HepG2 (cell line): Measurements from ENCODE around the gene ZNF618. TPM values are rescaled to one million over a fixed set of nuclear protein-coding genes. Genes with fewer than 3 reads are reported as not detected.

Experiments
- CBFB ChIP-seq: sonication (generic); formaldehyde crosslinking; IDR thresholded peaks from 2 replicates; pipeline ENCODE4 v1.4.0; 2020; ENCODE audit warnings: missing genetic modification reagents
- MEIS2 ChIP-seq: sonication (generic); formaldehyde crosslinking; IDR thresholded peaks from 2 replicates; pipeline ENCODE4 v1.9.0; 2021; ENCODE audit warnings: mild to moderate bottlenecking, missing genetic modification reagents
- MIXL1 ChIP-seq: IDR thresholded peaks from 2 replicates; pipeline ENCODE4 v1.6.1; 2016
- NFIB ChIP-seq: sonication (generic); formaldehyde crosslinking; IDR thresholded peaks from 2 replicates; pipeline ENCODE4 v1.9.0; 2021; ENCODE audit warnings: missing genetic modification reagents, mild to moderate bottlenecking, borderline replicate concordance
- NFRKB ChIP-seq: fragments of 450-650 bp; IDR thresholded peaks from 2 replicates; pipeline ENCODE4 v1.6.1; 2017
- PTBP1 ChIP-seq: fragments of 200-400 bp; formaldehyde crosslinking; IDR thresholded peaks from 2 replicates; pipeline ENCODE4 v1.6.1; 2018; ENCODE audit warnings: low read length, low read depth; ENCODE audit not compliant: poor library complexity, severe bottlenecking
- RBAK ChIP-seq: sonication (generic); formaldehyde crosslinking; IDR thresholded peaks from 2 replicates; pipeline ENCODE4 v1.5.1; 2020; ENCODE audit warnings: mild to moderate bottlenecking, missing genetic modification reagents
- RFXANK ChIP-seq: IDR thresholded peaks from 2 replicates; pipeline ENCODE4 v1.6.1; 2016
- SOX13 ChIP-seq, 3 experiments: fragments of 450-650 bp in 1 of 3; sonication (generic) in 1 of 3; formaldehyde crosslinking in 1 of 3; IDR thresholded peaks in 2 of 3; conservative IDR thresholded peaks in 1 of 3; 2 replicates each; pipeline versions ENCODE4 v1.5.0 to v1.6.1; 2016 to 2020; ENCODE audit warnings: antibody characterized with exemption in 1 of 3, mild to moderate bottlenecking in 1 of 3, missing compliant biosample characterization in 1 of 3, missing genetic modification reagents in 1 of 3, moderate library complexity in 1 of 3
- SP5 ChIP-seq: IDR thresholded peaks from 2 replicates; pipeline ENCODE4 v1.6.1; 2016; ENCODE audit warnings: low read depth, borderline replicate concordance
- ZFP36 ChIP-seq: fragments of 150-350 bp; IDR thresholded peaks from 2 replicates; pipeline ENCODE4 v1.6.1; 2018; ENCODE audit warnings: borderline replicate concordance, low read length, low read depth; ENCODE audit not compliant: partially characterized antibody
- ZKSCAN1 ChIP-seq: fragments of 150-350 bp; IDR thresholded peaks from 2 replicates; pipeline ENCODE4 v1.6.1; 2014; ENCODE audit warnings: low read length
- ZKSCAN8 ChIP-seq: IDR thresholded peaks from 2 replicates; pipeline ENCODE4 v1.6.1; 2016; ENCODE audit warnings: borderline replicate concordance, missing genetic modification reagents, missing compliant biosample characterization
- ZMYM2 ChIP-seq: sonication (generic); formaldehyde crosslinking; IDR thresholded peaks from 2 replicates; pipeline ENCODE4 v1.8.0; 2022; ENCODE audit warnings: mild to moderate bottlenecking, missing genetic modification reagents
- ZNF205 ChIP-seq: IDR thresholded peaks from 2 replicates; pipeline ENCODE4 v1.6.1; 2018; ENCODE audit warnings: missing biosample characterization, missing genetic modification reagents
- ZNF34 ChIP-seq: sonication (generic); formaldehyde crosslinking; IDR thresholded peaks from 2 replicates; pipeline ENCODE4 v1.4.0; 2020; ENCODE audit warnings: mild to moderate bottlenecking, missing genetic modification reagents, borderline replicate concordance
- ZNF572 ChIP-seq: sonication (generic); formaldehyde crosslinking; IDR thresholded peaks from 2 replicates; pipeline ENCODE4 v1.5.1; 2020; ENCODE audit warnings: mild to moderate bottlenecking, missing genetic modification reagents
- ZNF605 ChIP-seq: sonication (generic); formaldehyde crosslinking; IDR thresholded peaks from 2 replicates; pipeline ENCODE4 v1.8.0; 2022; ENCODE audit warnings: mild to moderate bottlenecking, missing genetic modification reagents
- ZNF7 ChIP-seq: IDR thresholded peaks from 2 replicates; pipeline ENCODE4 v1.6.1; 2016; ENCODE audit warnings: missing biosample characterization, missing genetic modification reagents
- ZNF790 ChIP-seq: sonication (generic); formaldehyde crosslinking; IDR thresholded peaks from 2 replicates; pipeline ENCODE4 v1.8.0; 2022; ENCODE audit warnings: missing genetic modification reagents, mild to moderate bottlenecking, borderline replicate concordance
- polyA plus RNA-seq, 8 experiments: library from polyadenylated mRNA; depleted of rRNA in 3 of 8; stranded (reverse) in 7 of 8; unstranded in 1 of 8; fragments of >200 nt; fragmentation: Illumina TruSeq in 4 of 8; extraction: Trizol in 4 of 8; gene quantifications; 2 replicates each; pipeline versions ENCODE4 v1.2.1 to v1.2.3, GENCODE V29; 2011 to 2016; ENCODE audit warnings: low read depth in 4 of 8, missing spikeins in 1 of 8, mixed read lengths in 1 of 8; ENCODE audit not compliant: insufficient read depth in 1 of 8
- total RNA-seq, 5 experiments: library from RNA; depleted of rRNA; stranded (reverse); fragments of >200 nt; fragmentation: Illumina TruSeq; extraction: Trizol; gene quantifications; 2 replicates each; pipeline ENCODE4 v1.2.3, GENCODE V29; 2016; ENCODE audit warnings: low read depth in 1 of 5
- TF ChIP-seq, protein P1 (sequence below): IDR thresholded peaks from 2 replicates; pipeline ENCODE4 v1.6.1; 2016; ENCODE audit warnings: low read depth
- TF ChIP-seq, protein P2 (sequence below): sonication (generic); formaldehyde crosslinking; IDR thresholded peaks from 2 replicates; pipeline ENCODE4 v1.5.0; 2020; ENCODE audit warnings: missing genetic modification reagents
- TF ChIP-seq, protein P3 (sequence below): sonication (generic); formaldehyde crosslinking; IDR thresholded peaks from 2 replicates; pipeline ENCODE4 v1.8.0; 2022; ENCODE audit warnings: missing genetic modification reagents, mild to moderate bottlenecking, moderate library complexity, borderline replicate concordance
- TF ChIP-seq, protein P4 (sequence below): sonication (generic); formaldehyde crosslinking; IDR thresholded peaks from 2 replicates; pipeline ENCODE4 v1.8.0; 2022; ENCODE audit warnings: missing genetic modification reagents, mild to moderate bottlenecking, inconsistent platforms, borderline replicate concordance
- TF ChIP-seq, protein P5 (sequence below), 2 experiments: sonication (generic) in 1 of 2; formaldehyde crosslinking in 1 of 2; IDR thresholded peaks; 2 replicates each; pipeline versions ENCODE4 v1.4.0 to v1.6.1; 2018 to 2020; ENCODE audit warnings: missing genetic modification reagents in 2 of 2, borderline replicate concordance in 1 of 2, low read depth in 1 of 2, mild to moderate bottlenecking in 1 of 2, missing biosample characterization in 1 of 2

ZNF618 gene
- total and polyA plus RNA-seq, 2 of the 13 experiments (the other 11 are each of a cell fraction or from before 2014, with no cell fraction given): 0.07 TPM

DNA sequence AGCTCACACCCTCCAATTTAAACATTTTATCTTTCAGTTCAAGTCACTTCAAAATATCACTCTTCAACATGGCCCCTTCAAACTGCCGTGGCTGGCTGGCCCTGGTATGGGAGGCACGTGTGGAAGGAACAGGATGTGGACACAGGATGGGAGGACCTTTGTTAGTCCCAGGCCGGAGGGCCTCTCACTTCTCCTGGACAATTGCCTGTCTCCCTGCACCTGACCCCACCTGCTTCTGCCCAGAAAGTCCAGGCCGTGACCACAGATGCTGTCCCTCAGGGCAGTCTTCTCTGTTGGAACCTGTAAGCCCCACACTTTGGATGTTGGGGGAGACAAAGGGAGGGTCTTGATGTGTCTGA is 182.6 kb downstream of the ZNF618 start (continued):
- TF ChIP-seq, protein P1, sequence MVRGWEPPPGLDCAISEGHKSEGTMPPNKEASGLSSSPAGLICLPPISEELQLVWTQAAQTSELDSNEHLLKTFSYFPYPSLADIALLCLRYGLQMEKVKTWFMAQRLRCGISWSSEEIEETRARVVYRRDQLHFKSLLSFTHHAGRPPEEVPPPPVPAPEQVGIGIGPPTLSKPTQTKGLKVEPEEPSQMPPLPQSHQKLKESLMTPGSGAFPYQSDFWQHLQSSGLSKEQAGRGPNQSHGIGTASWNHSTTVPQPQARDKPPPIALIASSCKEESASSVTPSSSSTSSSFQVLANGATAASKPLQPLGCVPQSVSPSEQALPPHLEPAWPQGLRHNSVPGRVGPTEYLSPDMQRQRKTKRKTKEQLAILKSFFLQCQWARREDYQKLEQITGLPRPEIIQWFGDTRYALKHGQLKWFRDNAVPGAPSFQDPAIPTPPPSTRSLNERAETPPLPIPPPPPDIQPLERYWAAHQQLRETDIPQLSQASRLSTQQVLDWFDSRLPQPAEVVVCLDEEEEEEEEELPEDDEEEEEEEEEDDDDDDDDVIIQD: no peak
- no peak for TF ChIP-seq ZKSCAN1
- TF ChIP-seq ZNF34 (CRISPR knock-in tag): 0 out of 2 replicates have a peak, but pooled peaks have one; percentile 31
- no peak for TF ChIP-seq NFRKB
- TF ChIP-seq ZNF790 (CRISPR knock-in tag): no peak
- 0 out of 2 replicates have a peak, but pooled peaks have one; percentile 56 for TF ChIP-seq ZNF572 (CRISPR knock-in tag)
- no peak for TF ChIP-seq ZNF205 (CRISPR knock-in tag)
- no peak for TF ChIP-seq SOX13 (IDR thresholded peaks at IDR 0.05)
- TF ChIP-seq SOX13 (CRISPR knock-in tag; conservative IDR thresholded peaks at IDR 0.05 in 1 of 2, IDR thresholded peaks at IDR 0.05 in 1 of 2): peak in 1 of 2 experiments; percentile 51; a peak in 2 of 4 replicates
- no peak for TF ChIP-seq RBAK (CRISPR knock-in tag)
- TF ChIP-seq ZKSCAN8 (CRISPR knock-in tag): no peak
- TF ChIP-seq PTBP1: no peak
- TF ChIP-seq, protein P2, sequence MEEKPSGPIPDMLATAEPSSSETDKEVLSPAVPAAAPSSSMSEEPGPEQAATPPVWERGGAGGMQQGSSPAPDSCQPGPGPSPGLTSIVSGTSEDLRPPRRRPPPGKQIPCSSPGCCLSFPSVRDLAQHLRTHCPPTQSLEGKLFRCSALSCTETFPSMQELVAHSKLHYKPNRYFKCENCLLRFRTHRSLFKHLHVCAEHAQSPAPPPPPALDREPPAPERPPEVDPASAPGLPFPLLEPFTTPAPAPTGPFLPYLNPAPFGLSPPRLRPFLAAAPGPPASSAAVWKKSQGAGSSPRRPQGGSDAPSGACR (CRISPR knock-in tag): no peak
- TF ChIP-seq MEIS2 (CRISPR knock-in tag): no peak
- TF ChIP-seq SP5 (CRISPR knock-in tag): no peak
- no peak for TF ChIP-seq ZFP36
- TF ChIP-seq CBFB (CRISPR knock-in tag): no peak
- TF ChIP-seq, protein P3, sequence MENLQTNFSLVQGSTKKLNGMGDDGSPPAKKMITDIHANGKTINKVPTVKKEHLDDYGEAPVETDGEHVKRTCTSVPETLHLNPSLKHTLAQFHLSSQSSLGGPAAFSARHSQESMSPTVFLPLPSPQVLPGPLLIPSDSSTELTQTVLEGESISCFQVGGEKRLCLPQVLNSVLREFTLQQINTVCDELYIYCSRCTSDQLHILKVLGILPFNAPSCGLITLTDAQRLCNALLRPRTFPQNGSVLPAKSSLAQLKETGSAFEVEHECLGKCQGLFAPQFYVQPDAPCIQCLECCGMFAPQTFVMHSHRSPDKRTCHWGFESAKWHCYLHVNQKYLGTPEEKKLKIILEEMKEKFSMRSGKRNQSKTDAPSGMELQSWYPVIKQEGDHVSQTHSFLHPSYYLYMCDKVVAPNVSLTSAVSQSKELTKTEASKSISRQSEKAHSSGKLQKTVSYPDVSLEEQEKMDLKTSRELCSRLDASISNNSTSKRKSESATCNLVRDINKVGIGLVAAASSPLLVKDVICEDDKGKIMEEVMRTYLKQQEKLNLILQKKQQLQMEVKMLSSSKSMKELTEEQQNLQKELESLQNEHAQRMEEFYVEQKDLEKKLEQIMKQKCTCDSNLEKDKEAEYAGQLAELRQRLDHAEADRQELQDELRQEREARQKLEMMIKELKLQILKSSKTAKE (CRISPR knock-in tag): no peak
- TF ChIP-seq ZNF7 (CRISPR knock-in tag): no peak
- TF ChIP-seq, protein P4, sequence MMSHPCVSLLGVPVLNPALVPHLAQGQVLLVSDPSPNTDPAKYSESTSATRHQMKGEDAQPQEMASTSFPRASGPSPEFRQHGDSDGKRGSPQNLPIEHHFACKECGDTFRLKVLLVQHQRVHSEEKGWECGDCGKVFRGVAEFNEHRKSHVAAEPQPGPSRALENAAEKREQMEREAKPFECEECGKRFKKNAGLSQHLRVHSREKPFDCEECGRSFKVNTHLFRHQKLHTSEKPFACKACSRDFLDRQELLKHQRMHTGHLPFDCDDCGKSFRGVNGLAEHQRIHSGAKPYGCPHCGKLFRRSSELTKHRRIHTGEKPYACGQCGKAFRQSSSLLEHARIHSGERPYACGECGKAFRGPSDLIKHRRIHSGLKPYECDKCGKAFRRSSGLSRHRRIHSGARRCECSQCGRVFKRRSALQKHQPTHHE (CRISPR knock-in tag): no peak
- TF ChIP-seq NFIB (CRISPR knock-in tag): no peak
- TF ChIP-seq ZMYM2 (CRISPR knock-in tag): no peak
- no peak for TF ChIP-seq RFXANK (CRISPR knock-in tag)
- no peak for TF ChIP-seq MIXL1 (CRISPR knock-in tag)
- TF ChIP-seq, protein P5, sequence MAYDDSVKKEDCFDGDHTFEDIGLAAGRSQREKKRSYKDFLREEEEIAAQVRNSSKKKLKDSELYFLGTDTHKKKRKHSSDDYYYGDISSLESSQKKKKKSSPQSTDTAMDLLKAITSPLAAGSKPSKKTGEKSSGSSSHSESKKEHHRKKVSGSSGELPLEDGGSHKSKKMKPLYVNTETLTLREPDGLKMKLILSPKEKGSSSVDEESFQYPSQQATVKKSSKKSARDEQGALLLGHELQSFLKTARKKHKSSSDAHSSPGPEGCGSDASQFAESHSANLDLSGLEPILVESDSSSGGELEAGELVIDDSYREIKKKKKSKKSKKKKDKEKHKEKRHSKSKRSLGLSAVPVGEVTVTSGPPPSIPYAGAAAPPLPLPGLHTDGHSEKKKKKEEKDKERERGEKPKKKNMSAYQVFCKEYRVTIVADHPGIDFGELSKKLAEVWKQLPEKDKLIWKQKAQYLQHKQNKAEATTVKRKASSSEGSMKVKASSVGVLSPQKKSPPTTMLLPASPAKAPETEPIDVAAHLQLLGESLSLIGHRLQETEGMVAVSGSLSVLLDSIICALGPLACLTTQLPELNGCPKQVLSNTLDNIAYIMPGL (CRISPR knock-in tag; IDR thresholded peaks at IDR 0.05; ENCODE audit: borderline replicate concordance in 1 of 2, low read depth in 1 of 2): 0 out of 4 replicates have a peak, but pooled peaks have one; percentile 16 to 27
- 0 out of 2 replicates have a peak, but pooled peaks have one; percentile 37 for TF ChIP-seq ZNF605 (CRISPR knock-in tag)
